B cell (primary cell): ENCODE measurements around the gene TRPM2.

Experiments
- CTCF ChIP-seq: fragments of 200-600 bp; IDR thresholded peaks from one replicate; pipeline ENCODE4 v1.8.0; 2022; ENCODE audit warnings: antibody characterized with exemption, mild to moderate bottlenecking
- EZH2 ChIP-seq: IDR thresholded peaks from 2 replicates; pipeline ENCODE4 v1.6.1; 2012; ENCODE audit warnings: borderline replicate concordance, low read depth, mild to moderate bottlenecking, moderate library complexity, low read length; ENCODE audit not compliant: insufficient read depth, poor library complexity, severe bottlenecking

- TF ChIP-seq CTCF, result no peak
- no peak for TF ChIP-seq EZH2
These were observed 52.8 kb downstream of the TRPM2 start for GRCh38 chr21:44405948-44406872.
